NCI-H345 treated with DMSO at 0.1 percent for 48 hours (cell line): ENCODE measurements around the gene SPTBN5.
A peak's percentile ranks its signal among the peaks of the same experiment; 100 is the strongest.

Experiments
- DNase-seq: peaks from one replicate; lab custom pipeline; 2025; ENCODE audit not compliant: unreplicated experiment; lab: John Stamatoyannopoulos, UW

The SPTBN5 gene

DNA sequence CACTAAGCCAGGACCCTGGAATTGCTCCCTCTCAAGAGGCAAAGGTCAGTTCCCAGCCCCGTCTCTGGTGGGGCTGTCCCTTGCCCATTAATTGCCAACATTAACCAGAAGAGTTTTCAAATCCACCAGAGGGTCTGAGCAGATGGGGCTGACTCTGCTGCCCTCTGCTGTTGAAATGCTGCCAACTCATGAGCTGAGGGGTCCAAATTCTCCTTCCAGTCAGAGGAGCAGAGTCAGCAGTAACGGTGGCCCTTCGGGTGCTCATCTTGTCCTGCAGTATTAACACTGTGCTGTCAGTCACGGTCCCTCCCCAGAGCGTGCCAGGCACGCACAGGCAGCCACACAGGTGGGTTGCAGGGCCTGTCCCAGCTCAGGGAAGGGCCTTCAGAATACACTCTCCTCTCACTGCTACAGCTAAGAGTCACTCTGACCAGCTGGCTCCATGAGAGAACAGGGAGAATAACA is 10.7 kb upstream of the SPTBN5 start:
- peak; percentile 19 for DNase-seq

DNA sequence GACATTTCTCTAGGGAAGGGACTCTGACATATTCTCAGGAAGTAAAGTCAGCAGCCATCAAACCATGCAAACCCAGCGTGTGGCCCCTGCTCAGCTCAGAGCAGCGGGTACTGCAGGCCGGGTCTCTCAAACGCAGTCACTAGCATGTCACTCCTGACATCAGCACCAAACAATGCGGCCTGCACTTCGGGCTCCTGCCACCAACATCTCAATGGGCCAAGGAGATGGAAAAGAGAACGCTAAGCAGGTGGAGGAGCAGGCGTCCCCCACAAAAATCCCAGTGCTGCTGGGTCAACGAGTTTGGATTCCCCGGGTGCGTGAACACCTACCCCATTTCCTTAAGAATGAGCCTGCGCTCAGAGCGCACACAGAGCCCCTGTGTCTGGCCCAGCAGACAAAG is 9.9 kb upstream of the SPTBN5 start:
- DNase-seq: no peak

DNA sequence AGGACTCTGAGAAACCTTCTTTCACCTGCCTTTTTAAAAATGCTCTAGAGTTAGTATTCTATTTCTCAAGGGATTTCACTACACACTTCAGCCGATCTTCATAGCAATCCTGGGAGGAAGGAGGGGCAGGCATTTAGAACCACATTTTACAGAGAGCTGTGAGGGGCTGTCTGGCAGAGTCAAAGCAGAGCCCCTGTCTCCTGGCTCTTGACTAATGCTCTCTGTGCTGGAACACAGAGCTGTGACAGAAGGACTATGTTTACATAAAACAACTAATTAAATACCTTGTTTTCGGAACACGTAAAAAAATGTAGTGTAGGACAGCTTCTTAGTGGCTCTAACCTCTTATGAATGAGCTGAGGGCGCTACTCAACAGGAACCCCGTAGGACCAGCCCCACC is 7.6 kb upstream of the SPTBN5 start:
- DNase-seq: no peak

DNA sequence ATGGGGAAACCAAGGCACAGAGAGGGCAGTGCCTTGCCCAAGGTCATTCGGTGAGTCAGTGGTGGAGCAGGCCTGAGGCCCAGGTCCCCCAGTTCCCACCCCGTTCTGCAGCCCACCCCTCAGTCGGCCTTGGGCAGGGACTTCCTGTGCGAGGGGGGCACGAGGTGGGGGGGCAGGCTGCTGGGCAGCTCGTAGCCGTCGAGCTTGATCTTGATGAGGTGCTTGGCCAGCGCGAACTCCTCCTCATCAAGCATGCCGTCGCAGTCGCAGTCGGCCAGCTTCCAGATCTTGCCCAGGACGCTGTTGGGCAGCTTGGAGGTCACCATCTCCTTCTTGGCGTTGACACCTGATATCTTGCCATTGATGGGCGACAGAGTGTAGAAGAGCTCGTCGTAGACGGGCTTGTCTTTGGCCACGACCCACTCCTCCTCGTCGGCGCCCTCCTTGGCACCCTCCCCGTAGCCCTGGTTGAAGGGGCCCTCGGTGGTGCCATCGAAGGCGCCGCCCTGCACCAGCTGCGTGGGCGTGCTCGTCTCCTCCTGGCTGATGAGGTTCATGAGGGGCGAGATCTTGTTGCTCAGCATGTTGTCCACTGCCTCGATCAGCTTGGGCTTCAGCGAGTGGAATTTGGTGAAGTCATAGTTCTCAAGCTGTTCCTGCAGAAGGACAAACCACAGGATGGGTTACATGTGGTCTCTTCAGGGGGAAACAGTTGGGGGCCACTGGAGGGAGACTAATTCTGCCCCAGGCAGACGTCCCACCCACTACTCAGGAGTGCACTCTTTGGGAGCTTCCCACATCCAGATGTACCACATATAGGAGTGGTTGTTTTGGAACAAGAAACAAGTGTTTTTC is 6.9 kb upstream of the SPTBN5 start:
- no peak for DNase-seq

DNA sequence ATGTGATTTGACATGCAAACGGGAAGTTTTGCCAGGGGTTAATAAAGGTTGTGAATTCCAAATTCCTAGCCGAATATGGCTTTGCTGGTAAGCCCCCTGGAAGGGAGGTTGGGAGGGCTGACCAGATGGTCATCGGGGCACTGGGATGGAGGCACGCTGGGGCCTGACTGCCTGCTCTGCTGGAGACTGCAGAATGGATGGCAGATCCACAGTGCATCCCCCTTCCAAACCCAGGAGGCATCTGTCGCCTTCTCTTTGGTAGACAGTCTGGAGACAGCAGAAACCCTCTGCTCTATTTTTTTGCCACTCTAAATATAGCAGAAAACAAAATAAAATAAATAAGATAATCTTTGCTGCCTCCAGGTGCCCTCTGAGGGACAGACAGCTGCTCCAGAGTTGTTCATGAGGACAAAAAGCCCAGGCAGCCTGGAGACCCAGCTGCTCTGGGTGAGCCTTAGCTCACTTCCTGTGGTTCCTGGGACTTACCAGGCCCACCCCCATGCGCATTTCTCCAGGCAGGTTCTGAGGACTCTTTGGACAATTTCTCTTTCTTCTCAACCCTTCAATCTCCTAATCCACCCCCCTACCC is 6.1 kb upstream of the SPTBN5 start:
- DNase-seq: no peak

DNA sequence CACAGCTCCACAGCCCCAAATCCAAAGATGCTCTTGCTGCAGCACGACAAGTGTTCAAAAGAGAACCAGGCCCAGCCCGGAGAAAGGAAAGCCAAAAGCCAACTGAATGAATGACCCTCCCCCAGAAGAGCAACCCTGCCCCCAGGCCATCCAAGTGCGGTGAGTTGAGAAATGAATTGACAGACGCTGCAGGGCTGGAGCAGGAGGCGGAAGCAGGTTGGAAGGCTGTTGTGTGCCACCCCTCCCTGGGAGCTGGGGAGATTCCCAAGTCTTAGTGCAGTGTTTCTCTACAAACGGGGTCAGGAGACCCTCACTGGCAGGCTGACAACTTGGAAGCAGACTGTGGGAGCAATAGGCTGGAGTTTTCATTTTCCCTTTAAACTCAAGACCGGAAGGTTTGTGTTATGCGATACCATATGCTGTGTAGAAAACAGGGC is 3.5 kb upstream of the SPTBN5 start:
- DNase-seq: no peak

GRCh38 chr15:41896566-41896965 is 2.7 kb upstream of the SPTBN5 start:
- DNase-seq: no peak

GRCh38 chr15:41895957-41896356 is 2.1 kb upstream of the SPTBN5 start:
- no peak for DNase-seq

- DNase-seq: no peak
Measured at GRCh38 chr15:41895491-41895890, 1.6 kb upstream of the SPTBN5 start.

GRCh38 chr15:41894791-41895463 is 1.1 kb upstream of the SPTBN5 start:
- peak; percentile 49 for DNase-seq

- no peak for DNase-seq
Measured at GRCh38 chr15:41894251-41894790, 468 bp upstream of the SPTBN5 start.

DNA sequence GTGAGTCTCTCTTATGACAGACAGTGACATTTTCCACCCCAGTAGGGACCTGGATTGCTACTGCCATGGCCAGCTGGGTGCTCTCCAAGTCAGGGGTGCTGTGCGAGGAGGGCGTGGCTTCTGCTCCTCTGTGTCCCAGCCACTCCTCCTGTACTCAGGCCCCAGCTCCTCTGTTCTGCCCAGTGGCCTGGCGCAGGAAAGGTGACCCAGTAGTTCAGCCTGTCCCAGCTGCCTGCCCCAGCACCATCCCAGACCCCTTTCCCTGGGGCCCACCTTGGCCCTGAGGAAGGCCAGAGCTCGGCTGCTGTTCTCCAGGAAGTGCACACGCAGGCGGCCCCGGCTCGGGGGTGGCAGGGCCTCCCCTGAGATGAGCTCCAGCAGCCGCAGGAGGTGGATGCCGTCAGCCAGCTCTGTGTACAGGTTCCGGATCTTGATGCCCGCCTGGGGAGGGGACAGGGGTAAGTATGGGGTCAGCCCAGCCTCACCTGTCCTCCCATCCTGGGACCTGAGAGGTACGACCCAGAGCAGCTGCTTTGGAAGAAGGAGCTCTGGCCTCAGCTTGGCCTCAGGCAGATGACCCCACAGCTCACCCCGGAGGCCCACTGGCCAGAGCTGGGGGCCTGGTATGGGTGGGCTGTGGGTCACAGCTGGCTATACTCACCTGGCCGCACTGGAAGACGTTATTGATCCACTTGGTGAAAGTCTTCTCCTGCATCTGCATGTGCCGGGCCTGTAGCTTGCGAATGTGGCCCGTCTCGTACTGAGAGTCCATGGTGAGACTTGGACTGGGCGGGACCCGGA is 1.0 kb downstream of the SPTBN5 start:
- no peak for DNase-seq

DNA sequence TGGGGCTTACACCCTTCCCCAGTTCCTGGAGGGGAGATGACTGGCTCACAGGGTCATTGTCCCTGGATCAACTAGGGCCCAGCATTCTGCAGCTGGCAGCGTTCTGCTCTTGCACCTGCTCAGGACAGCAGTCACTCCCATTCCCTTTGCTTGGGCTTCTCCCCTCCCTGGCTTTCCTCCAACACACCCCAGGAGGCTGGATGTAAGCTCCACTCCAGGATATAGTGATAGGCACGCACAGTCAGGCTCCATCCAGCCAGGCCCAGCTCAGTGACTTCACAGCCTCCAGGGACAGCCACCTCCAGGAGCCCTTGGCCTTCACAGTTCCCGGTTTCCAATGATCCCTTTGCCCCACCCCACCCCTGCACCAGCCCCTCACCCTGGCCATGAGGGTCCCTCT is 1.9 kb downstream of the SPTBN5 start:
- DNase-seq: peak; percentile 84

- DNase-seq: peak; percentile 62
Measured at GRCh38 chr15:41891226-41891625, 2.6 kb downstream of the SPTBN5 start.

DNA sequence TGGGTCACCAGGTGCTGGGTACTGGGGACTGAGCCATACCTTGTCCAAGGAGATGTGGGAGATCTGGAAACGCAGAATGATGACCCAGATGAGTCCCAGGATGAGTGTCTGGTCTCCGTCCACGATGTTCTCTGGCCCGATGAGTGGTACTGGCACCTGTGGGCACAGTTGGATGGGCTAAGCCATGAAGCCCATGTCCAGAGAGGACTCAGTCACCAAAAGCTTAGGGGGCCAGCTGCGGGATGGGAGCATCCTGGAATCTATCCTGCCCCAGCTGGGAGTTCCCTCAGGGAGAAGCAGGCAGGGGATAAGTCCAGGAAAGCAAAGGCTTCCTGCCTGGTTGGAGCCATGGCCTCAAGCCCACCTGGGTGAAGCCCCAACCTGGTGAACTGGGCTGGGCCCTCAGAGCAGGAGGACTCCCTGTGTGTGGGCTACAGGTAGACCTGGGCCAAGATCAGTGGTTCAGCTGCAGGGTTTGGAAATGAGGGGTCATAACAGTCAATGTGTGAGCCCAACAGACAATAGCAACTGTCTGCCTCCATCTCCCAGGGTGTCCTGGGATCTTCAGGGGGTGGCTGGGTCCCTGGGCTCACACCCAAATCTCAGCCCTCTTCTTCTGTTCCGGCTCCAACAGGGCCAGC is 3.7 kb downstream of the SPTBN5 start:
- DNase-seq: no peak

DNA sequence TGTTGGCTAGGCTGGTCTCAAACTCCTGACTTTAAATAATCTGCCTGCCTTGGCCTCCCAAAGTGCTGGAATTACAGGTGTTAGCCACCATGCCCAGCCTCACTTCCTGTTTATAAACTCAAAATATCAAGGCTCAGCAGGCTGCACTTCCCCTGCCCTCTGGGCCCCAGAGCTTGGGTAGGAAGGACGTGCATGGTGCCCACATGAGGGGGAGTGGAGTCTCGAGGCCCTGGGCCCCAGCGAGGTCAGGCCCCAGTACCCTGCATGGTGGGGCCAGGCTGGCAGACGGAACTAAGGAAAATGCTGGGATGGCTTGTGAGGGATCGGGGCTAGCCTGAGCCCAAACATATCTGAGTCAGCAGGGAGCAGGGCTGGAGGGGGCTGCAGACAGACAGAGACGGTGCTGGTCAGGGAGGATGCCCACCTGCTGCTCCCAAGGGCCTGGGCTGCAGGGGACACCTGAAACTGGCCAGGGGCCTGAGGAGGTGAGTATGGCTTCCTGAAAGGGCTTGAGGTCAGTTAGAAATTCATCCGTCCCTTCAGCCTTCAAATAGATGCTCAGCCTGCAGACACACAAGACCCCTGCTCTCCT is 5.1 kb downstream of the SPTBN5 start:
- no peak for DNase-seq

- DNase-seq: no peak
Measured at GRCh38 chr15:41887893-41888292, 6.0 kb downstream of the SPTBN5 start.

DNA sequence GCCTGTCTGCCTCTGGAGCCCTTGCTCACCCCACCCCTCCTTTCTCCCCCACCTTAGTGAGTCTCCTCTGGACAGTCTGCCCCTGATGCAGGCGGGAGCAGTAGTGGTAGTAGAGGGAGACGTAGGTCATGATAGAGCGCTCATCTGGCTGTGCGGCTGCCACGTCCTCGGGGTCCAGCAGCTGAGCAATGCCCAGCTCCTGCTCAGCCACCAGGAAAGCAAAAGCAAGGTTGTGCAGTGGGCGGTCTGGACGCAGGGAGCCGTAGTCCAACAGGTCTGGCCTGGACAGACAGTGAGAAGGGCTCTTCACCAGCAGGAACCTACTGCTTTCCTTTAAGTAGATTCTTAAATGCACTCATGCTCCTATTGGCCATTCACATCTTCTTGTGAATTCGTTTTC is 6.7 kb downstream of the SPTBN5 start:
- no peak for DNase-seq

DNA sequence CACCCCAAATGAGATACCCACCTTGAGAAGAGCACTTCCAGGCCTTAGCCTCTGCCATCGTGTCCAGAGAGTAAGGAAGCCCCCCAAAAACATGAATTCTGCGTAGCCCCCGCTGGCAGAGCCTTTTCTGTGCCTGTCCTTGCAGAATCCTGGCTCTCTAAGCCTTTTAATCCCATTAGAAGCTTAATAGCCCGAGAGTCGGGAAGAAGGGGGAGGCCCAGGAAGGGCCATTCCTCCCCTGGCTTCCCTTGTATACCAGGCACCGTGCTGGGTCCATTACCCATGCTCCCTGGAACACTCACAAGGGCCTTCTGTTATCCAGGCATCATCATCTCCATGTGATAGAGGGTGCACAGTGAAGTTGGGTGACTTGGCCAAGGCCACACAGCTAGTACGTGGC is 7.1 kb downstream of the SPTBN5 start:
- DNase-seq: no peak

GRCh38 chr15:41885841-41886240 is 8.0 kb downstream of the SPTBN5 start:
- no peak for DNase-seq
